ENCODE measurements around the gene OR56A4. TPM values are rescaled to one million over a fixed set of nuclear protein-coding genes. Genes with fewer than 3 reads are reported as not detected.

OR56A4 gene
- total RNA-seq, 2 experiments from 2014 or later = not detected

DNA sequence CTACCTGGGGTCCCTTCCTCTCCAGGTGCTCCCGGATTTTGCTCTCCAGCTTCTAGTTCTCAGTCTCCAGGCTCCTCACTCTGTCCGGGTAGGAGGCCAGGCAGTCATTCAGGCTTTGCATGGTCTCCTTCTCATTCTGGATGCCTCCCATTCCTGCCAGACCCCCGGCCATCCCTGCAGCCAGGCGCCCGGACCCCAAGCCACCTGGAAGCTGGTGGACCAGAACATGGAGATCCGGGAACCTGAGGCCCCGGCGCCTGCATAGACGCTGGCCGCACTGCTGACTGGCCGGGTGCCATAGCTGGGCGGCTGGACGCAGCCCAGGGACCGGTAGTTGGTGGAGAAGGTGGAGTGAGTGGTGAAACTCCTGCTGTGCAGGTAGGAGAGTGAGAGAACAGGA, 12.0 kb downstream of the OR56A4 start:
- peaks cover 13% of the 10 kb centered on the region for H3K27me3 Mint-ChIP-seq
- ChIA-PET POLR2A (no interaction called here), CTCF (no interaction called here)
- no peaks in the 10 kb centered on the region for H3K9me3 Mint-ChIP-seq
- no peaks in the 10 kb centered on the region for H3K36me3 ChIP-seq (ENCODE audit: insufficient read depth, low read length)
- H3K36me3 Mint-ChIP-seq (ENCODE audit: low read depth) = no peaks in the 10 kb centered on the region
- DNase-seq = no peak
- intact Hi-C loops (cut with DNase I, micrococcal nuclease) = no loop called here
- no peaks in the 10 kb centered on the region for H3K4me1 Mint-ChIP-seq (ENCODE audit: low read depth)
- H3K27ac ChIP-seq (ENCODE audit: low read depth in 1 of 2, low read length in 2 of 2) = no peak overlapping the region
- H3K4me1 ChIP-seq (ENCODE audit: insufficient read depth, low read length) = no peaks in the 10 kb centered on the region
- H3K9me3 ChIP-seq (ENCODE audit: control insufficient read depth in 1 of 2, insufficient read depth in 1 of 2, low read length in 2 of 2) = no peaks in the 10 kb centered on the region
- H3K4me3 ChIP-seq (ENCODE audit: low read length) = no peak overlapping the region
- no peak overlapping the region for H3K27ac Mint-ChIP-seq
- peaks cover 0 to 3% of the 10 kb centered on the region in 2 experiments for H3K27me3 ChIP-seq (ENCODE audit: control insufficient read depth in 1 of 2, insufficient read depth in 2 of 2, low read length in 2 of 2)
- no peak overlapping the region for H3K4me3 Mint-ChIP-seq
- no peak for ATAC-seq (ENCODE audit: poor library complexity)
- TF ChIP-seq, protein P1, sequence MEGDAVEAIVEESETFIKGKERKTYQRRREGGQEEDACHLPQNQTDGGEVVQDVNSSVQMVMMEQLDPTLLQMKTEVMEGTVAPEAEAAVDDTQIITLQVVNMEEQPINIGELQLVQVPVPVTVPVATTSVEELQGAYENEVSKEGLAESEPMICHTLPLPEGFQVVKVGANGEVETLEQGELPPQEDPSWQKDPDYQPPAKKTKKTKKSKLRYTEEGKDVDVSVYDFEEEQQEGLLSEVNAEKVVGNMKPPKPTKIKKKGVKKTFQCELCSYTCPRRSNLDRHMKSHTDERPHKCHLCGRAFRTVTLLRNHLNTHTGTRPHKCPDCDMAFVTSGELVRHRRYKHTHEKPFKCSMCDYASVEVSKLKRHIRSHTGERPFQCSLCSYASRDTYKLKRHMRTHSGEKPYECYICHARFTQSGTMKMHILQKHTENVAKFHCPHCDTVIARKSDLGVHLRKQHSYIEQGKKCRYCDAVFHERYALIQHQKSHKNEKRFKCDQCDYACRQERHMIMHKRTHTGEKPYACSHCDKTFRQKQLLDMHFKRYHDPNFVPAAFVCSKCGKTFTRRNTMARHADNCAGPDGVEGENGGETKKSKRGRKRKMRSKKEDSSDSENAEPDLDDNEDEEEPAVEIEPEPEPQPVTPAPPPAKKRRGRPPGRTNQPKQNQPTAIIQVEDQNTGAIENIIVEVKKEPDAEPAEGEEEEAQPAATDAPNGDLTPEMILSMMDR (IDR thresholded peaks at IDR 0.05) = no peak

DNA sequence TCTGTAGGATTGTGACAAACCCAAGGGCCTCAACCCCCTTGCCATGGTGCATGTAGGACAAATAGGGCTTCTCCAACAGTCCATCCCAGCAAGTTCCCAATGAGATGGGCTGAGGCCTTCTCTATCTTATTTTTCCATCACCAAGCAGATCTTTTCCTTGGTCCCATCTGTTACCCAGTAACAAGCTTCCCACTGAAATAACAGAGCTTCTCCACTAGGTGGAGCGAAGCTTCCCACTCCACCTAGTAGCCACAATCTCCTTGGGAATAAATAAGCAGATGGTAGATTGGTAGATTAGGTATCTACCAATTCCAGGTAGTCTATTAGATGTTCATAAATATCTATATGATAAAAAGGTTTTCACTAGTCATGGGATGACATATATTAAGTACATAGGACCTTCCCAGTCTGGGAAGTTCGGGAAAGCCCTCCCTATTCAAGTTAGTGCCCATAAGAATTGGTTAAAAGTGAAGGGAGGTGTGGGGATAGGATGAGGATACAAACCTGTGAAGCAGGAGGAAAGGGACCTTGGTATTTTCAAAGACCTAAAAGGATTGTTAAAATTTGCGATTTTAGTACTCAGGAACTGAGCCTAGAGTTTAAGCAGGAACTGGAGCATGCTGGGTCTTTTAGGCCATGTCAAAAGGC, 14.0 kb downstream of the OR56A4 start:
- DNase-seq (peak in 1 of 14 experiments; percentile 4), ATAC-seq (ENCODE audit: poor library complexity) (no peak)
- Mint-ChIP-seq H3K4me1 (ENCODE audit: low read depth) (no peaks in the 10 kb centered on the region), H3K4me3 (no peak overlapping the region), H3K27ac (no peak overlapping the region), H3K27me3 (peaks cover 13% of the 10 kb centered on the region), H3K9me3 (no peaks in the 10 kb centered on the region), H3K36me3 (ENCODE audit: low read depth) (no peaks in the 10 kb centered on the region)
- intact Hi-C loops (cut with DNase I, micrococcal nuclease) = no loop called here
- Histone ChIP-seq H3K27me3 (ENCODE audit: control insufficient read depth in 1 of 2, insufficient read depth in 2 of 2, low read length in 2 of 2) (peaks cover 0 to 3% of the 10 kb centered on the region in 2 experiments), H3K4me1 (ENCODE audit: insufficient read depth, low read length) (no peaks in the 10 kb centered on the region), H3K27ac (ENCODE audit: low read depth in 1 of 2, low read length in 2 of 2) (no peak overlapping the region), H3K36me3 (ENCODE audit: insufficient read depth, low read length) (no peaks in the 10 kb centered on the region), H3K4me3 (ENCODE audit: low read length) (no peak overlapping the region), H3K9me3 (ENCODE audit: control insufficient read depth in 1 of 2, insufficient read depth in 1 of 2, low read length in 2 of 2) (no peaks in the 10 kb centered on the region)
- TF ChIP-seq, protein P1 (IDR thresholded peaks at IDR 0.05) = no peak
- POLR2A ChIA-PET = no interaction called here
- CTCF ChIA-PET = no interaction called here

DNA sequence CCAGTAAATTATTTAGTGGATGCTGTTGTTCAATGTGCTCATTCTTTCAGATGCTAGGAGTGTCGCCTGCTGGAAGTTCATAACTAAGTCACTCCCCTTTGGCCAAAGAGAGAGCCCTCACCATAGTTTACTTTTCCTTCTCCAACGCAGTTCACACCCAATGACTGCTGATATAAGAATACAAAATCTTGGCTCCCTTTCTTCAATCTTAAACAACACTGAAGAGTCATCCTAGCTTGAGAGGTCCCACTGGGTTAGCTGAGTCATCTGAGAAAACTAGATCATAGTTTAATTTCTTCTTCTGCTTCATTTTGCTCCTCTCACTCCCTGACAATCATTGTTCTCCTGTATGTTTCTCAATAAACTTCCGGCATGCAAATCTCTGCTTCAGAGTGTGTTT, 14.6 kb downstream of the OR56A4 start:
- Mint-ChIP-seq H3K27ac (no peak overlapping the region), H3K36me3 (ENCODE audit: low read depth) (no peaks in the 10 kb centered on the region), H3K27me3 (peaks cover 13% of the 10 kb centered on the region), H3K9me3 (no peaks in the 10 kb centered on the region), H3K4me1 (ENCODE audit: low read depth) (no peaks in the 10 kb centered on the region), H3K4me3 (no peak overlapping the region)
- H3K4me3 ChIP-seq (ENCODE audit: low read length) = no peak overlapping the region
- peaks cover 0 to 3% of the 10 kb centered on the region in 2 experiments for H3K27me3 ChIP-seq (ENCODE audit: control insufficient read depth in 1 of 2, insufficient read depth in 2 of 2, low read length in 2 of 2)
- ATAC-seq (ENCODE audit: poor library complexity) (no peak), DNase-seq (no peak)
- no peaks in the 10 kb centered on the region for H3K9me3 ChIP-seq (ENCODE audit: control insufficient read depth in 1 of 2, insufficient read depth in 1 of 2, low read length in 2 of 2)
- TF ChIP-seq, protein P1 (IDR thresholded peaks at IDR 0.05) = no peak
- CTCF ChIA-PET = no interaction called here
- H3K36me3 ChIP-seq (ENCODE audit: insufficient read depth, low read length) = no peaks in the 10 kb centered on the region
- no peak overlapping the region for H3K27ac ChIP-seq (ENCODE audit: low read depth in 1 of 2, low read length in 2 of 2)
- POLR2A ChIA-PET = no interaction called here
- intact Hi-C loops (cut with DNase I, micrococcal nuclease) = no loop called here
- no peaks in the 10 kb centered on the region for H3K4me1 ChIP-seq (ENCODE audit: insufficient read depth, low read length)
